Heart right ventricle (tissue), 16 donors: Measurements from ENCODE around the gene RPL5. TPM values are rescaled to one million over a fixed set of nuclear protein-coding genes. Genes with fewer than 3 reads are reported as not detected.

ENCODE experiments used
- ATAC-seq, 8 donors: fragments of 200-7000 bp; cut with Tn5 transposase; one replicate each; pipeline ENCODE4 v1.9.1; 2020; ENCODE audit warnings: mild to moderate bottlenecking in 8 of 8, moderate library complexity in 8 of 8, moderate number of reproducible peaks in 1 of 8
- DNase-seq, 2 donors: peaks; one replicate each; pipeline ENCODE4 v3.0.0-alpha.2; 2020
- H3K27ac ChIP-seq, 10 donors: fragments of 200-600 bp; sonication (generic) in 2 of 10; one replicate each; pipeline versions ENCODE4 v1.5.0 to v1.8.0; 2020 to 2022; ENCODE audit warnings: mild to moderate bottlenecking in 3 of 10
- H3K27me3 ChIP-seq, 7 donors: fragments of 200-600 bp; one replicate each; pipeline ENCODE4 v1.8.0; 2021 to 2022; ENCODE audit warnings: mild to moderate bottlenecking in 2 of 7
- H3K36me3 ChIP-seq, 9 donors: fragments of 200-600 bp; sonication (generic) in 1 of 9; one replicate each; pipeline versions ENCODE4 v1.5.0 to v1.8.0; 2020 to 2022; ENCODE audit warnings: mild to moderate bottlenecking in 2 of 9
- H3K4me1 ChIP-seq, 9 donors: fragments of 200-600 bp; sonication (generic) in 1 of 9; one replicate each; pipeline versions ENCODE4 v1.5.0 to v1.8.0; 2020 to 2022; ENCODE audit warnings: mild to moderate bottlenecking in 4 of 9
- H3K4me3 ChIP-seq, 10 donors: fragments of 200-600 bp; sonication (generic) in 2 of 10; one replicate each; pipeline versions ENCODE4 v1.5.0 to v1.8.0; 2020 to 2022; ENCODE audit warnings: mild to moderate bottlenecking in 7 of 10, moderate library complexity in 2 of 10
- H3K9me3 ChIP-seq, 11 donors: fragments of 200-600 bp in 10 of 11; sonication (generic) in 2 of 11; one replicate each; pipeline versions ENCODE4 v1.5.0 to v1.8.0; 2013 to 2022; ENCODE audit warnings: mild to moderate bottlenecking in 2 of 11, control low read depth in 1 of 11, moderate library complexity in 1 of 11
- WGBS, 2 donors: extraction: QIAGEN DNeasy Blood & Tissue Kit; methylation state at CpG; one replicate each; pipeline ENCODE4 v1.1.7; 2013; ENCODE audit warnings: inconsistent platforms in 1 of 2; 5-methylcytosine and 5-hydroxymethylcytosine counted together
- intact Hi-C, 10 donors: fragments of 100-400 bp; cut with DNase I; formaldehyde crosslinking; loops; one replicate each; pipeline versions ENCODE4 v1.11.1 to v1.14.2; 2022
- polyA plus RNA-seq, 2 donors: library from polyadenylated mRNA; stranded (reverse); fragments of 200-250 nt; gene quantifications; one replicate each; pipeline ENCODE4 v1.2.3, GENCODE V29; 2013
- total RNA-seq, 10 donors: library from RNA; stranded (reverse); fragmentation: NEBNext Ultra II Directional in 3 of 10; extraction: Animal tissue kit (Norgen Biotek cat#: 25700) in 3 of 10; gene quantifications; one replicate each; pipeline versions ENCODE4 v1.2.1 to v1.2.4, GENCODE V29; 2021 to 2023
- TF ChIP-seq, protein P1 (sequence below), 9 donors: fragments of 200-600 bp; sonication (generic) in 2 of 9; IDR thresholded peaks; one replicate each; pipeline versions ENCODE4 v1.5.0 to v1.8.0; 2021 to 2022; ENCODE audit warnings: antibody characterized with exemption in 9 of 9, mild to moderate bottlenecking in 5 of 9, moderate library complexity in 1 of 9
- donor health status: Arrhythmogenic right ventricular cardiomyopathy.
- donor health status: ischemic (EF 13 %, LVEDD 7.1; RV severe dilation, severe dysfunction).
- donor health status: healthy with polysubstance abuse.
- donor health status: DM: no; HTN: yes; CAD: no.
- donor health status: DM: no; HTN: no; CAD: no.
- donor health status: ischemic (EF 25% LVEDD 6.9; RV normal size, moderate dysfunction).
- donor health status: ischemic (EF 25% LVEDD 5.7; RV mildly dilated, moderate dysfunction).
- donor health status: healthy.
- donor health status: DM: yes; HTN: yes; CAD: no.
- donor health status: Ischemic cardiomyopathy.
- donor health status: ischemic (EF 35%, LVEDD 5.7; RV mildly dilated, moderate dysfunction).
- donor health status: nonischemic (EF 11% LVEDD 7.7; RV severe dilation, severe dysfunction).
- donor health status: DM: yes; HTN: yes; CAD: no.
- donor health status: PGD.
- donor health status: ischemic (EF 29% LVEDD 5.4; RV normal size, mild dysfunction).
- donor health status: nonischemic (EF 23%, LVEDD 6.1; RV moderate dilation, normal function).

RPL5 gene
- total and polyA plus RNA-seq, 12 donors = 468 to 1,695 (median 561) TPM

- intact Hi-C loops = no loop called here
- no peak overlapping the region for H3K4me3 ChIP-seq
- peaks cover 0 to 19% (median 0%) of the 10 kb centered on the region in 9 donors for H3K4me1 ChIP-seq
- no peaks in the 10 kb centered on the region for H3K9me3 ChIP-seq
- ATAC-seq = no peak
- no peak overlapping the region for H3K27ac ChIP-seq
- H3K36me3 ChIP-seq = no peaks in the 10 kb centered on the region
- WGBS, 2 donors = 86 to 93% methylated on average over 3 of the region's 3 CpGs
- TF ChIP-seq, protein P1, sequence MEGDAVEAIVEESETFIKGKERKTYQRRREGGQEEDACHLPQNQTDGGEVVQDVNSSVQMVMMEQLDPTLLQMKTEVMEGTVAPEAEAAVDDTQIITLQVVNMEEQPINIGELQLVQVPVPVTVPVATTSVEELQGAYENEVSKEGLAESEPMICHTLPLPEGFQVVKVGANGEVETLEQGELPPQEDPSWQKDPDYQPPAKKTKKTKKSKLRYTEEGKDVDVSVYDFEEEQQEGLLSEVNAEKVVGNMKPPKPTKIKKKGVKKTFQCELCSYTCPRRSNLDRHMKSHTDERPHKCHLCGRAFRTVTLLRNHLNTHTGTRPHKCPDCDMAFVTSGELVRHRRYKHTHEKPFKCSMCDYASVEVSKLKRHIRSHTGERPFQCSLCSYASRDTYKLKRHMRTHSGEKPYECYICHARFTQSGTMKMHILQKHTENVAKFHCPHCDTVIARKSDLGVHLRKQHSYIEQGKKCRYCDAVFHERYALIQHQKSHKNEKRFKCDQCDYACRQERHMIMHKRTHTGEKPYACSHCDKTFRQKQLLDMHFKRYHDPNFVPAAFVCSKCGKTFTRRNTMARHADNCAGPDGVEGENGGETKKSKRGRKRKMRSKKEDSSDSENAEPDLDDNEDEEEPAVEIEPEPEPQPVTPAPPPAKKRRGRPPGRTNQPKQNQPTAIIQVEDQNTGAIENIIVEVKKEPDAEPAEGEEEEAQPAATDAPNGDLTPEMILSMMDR (IDR thresholded peaks at IDR 0.05) = no peak
- DNase-seq = no peak
- H3K27me3 ChIP-seq = no peaks in the 10 kb centered on the region
Measured at GRCh38 chr1:92881391-92881790, 49.6 kb downstream of the RPL5 start.

DNA sequence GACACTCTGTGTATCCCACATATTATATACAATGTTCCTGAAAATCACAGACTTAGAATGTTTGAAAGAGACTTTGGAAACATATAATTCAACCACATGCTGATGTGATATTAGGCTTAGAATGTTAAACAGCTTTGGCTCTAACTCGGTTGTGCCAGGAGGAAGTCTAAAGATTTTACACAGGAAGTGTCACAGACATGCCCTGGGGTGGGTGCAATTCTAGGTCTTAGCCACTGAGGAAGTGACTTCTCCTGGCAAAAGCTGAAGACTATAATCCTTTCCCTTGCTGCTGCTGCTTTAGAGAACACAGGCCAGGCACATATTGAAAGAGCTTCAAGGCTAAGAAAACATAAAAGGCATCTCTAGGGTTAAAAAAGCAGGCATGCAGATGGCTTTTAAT lies 51.0 kb downstream of the RPL5 start:
- Histone ChIP-seq H3K4me3 (no peak overlapping the region), H3K9me3 (no peaks in the 10 kb centered on the region), H3K36me3 (no peaks in the 10 kb centered on the region), H3K4me1 (peaks cover 0 to 15% (median 0%) of the 10 kb centered on the region in 9 donors), H3K27me3 (no peaks in the 10 kb centered on the region), H3K27ac (no peak overlapping the region)
- DNase-seq (no peak), ATAC-seq (no peak)
- 27 to 49% methylated on average over 1 of the region's 1 CpG for WGBS, 2 donors
- TF ChIP-seq, protein P1 (IDR thresholded peaks at IDR 0.05) = no peak
- intact Hi-C loops = no loop called here

GRCh38 chr1:92883297-92883696 lies 51.5 kb downstream of the RPL5 start:
- Histone ChIP-seq H3K27ac (no peak overlapping the region), H3K9me3 (no peaks in the 10 kb centered on the region), H3K4me3 (no peak overlapping the region), H3K36me3 (no peaks in the 10 kb centered on the region), H3K27me3 (no peaks in the 10 kb centered on the region), H3K4me1 (peaks cover 0 to 10% (median 0%) of the 10 kb centered on the region in 9 donors)
- TF ChIP-seq, protein P1 (IDR thresholded peaks at IDR 0.05) = no peak
- no peak for DNase-seq
- no peak for ATAC-seq
- intact Hi-C loops = no loop called here

- H3K27ac ChIP-seq = no peak overlapping the region
- no peaks in the 10 kb centered on the region for H3K36me3 ChIP-seq
- DNase-seq (no peak), ATAC-seq (no peak)
- 88 to 90% methylated on average over 1 of the region's 1 CpG for WGBS, 2 donors
- H3K9me3 ChIP-seq = peaks cover 0 to 7% (median 4%) of the 10 kb centered on the region in 11 donors
- peaks cover 0 to 7% (median 0%) of the 10 kb centered on the region in 9 donors for H3K4me1 ChIP-seq
- TF ChIP-seq, protein P1 (IDR thresholded peaks at IDR 0.05) = no peak
- H3K27me3 ChIP-seq = no peaks in the 10 kb centered on the region
- no peak overlapping the region for H3K4me3 ChIP-seq
- intact Hi-C loops = no loop called here
Measured at GRCh38 chr1:92884195-92884594, 52.4 kb downstream of the RPL5 start.
